DMS 273 (cell line): ENCODE data around the gene HAGH.

ENCODE experiments used
- DNase-seq: peaks from one replicate; lab custom pipeline; 2025; ENCODE audit not compliant: unreplicated experiment; lab: John Stamatoyannopoulos, UW

Gene HAGH

DNA sequence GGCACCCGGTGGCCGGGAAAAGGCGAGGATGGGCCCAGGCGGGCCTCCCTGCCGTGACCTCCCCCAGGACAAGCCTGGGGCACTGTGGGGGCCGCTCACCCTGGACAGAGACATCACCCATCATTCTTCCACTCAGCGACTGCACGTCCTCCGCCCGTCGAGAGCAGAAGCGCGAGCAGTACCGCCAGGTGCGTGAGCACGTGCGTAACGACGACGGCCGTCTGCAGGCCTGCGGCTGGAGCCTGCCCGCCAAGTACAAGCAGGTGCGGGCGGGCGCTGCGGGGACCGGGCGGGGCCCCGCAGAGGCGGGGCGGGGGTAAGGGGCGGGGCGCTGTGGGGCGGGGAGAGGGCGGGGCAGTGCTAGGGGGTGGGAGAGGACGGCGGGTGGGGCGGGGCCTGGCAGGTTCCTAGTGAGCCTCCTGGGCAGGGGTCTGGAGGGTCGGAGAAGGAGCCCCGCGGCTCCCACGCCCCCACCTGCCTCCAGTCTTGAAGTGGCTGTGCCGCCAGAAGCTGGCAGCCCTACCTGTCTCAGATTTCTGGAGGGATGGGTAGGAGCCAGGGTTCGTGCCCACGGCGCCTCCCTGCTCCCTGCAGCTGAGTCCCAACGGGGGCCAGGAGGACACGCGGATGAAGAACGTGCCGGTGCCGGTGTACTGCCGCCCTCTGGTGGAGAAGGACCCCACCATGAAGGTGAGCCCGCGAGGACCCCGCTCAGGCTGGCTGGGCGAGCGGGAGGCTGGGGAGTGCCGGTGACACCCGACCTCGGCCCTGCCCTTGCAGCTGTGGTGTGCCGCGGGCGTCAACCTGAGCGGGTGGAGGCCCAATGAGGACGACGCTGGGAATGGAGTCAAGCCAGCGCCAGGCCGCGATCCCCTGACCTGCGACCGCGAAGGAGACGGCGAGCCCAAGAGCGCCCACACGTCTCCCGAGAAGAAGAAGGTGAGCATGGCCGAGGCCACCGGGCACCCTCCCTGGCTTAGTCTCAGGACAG lies 62.8 kb downstream of the HAGH start:
- DNase-seq, result peak; percentile 55

GRCh38 chr16:1762879-1763520 lies 63.6 kb downstream of the HAGH start:
- no peak for DNase-seq

DNA sequence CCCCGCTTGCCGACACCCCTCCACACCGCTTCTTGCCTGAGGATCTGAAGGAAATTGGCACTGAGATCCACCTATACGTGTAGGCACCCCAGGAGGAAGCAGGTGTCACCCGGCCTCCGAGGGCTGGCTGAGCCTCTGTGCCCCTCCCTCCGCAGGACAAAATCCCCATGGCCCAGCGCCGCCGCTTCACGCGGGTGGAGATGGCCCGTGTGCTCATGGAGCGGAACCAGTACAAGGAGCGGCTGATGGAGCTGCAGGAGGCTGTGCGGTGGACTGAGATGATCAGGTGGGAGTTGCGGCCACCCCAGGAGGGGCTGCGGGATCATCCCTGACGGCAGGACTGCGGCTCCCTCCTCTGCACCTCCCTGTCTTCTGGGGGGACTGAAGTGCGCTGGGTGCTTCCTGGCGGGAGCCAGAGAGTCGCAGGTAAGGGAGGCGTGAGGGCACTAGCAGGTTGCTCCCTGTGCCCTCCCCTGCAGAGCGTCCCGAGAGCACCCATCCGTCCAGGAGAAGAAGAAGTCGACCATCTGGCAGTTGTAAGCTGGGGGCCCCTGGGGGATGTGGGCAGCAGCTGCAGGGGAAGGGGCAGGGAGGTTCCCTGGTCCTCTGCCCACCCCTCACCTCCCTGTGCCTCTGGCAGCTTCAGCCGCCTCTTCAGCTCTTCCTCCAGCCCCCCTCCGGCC lies 64.3 kb downstream of the HAGH start:
- DNase-seq, result no peak

- DNase-seq, result no peak
Measured at GRCh38 chr16:1761751-1762150, 64.9 kb downstream of the HAGH start.

- DNase-seq, result no peak
Measured at GRCh38 chr16:1760911-1761310, 65.7 kb downstream of the HAGH start.

DNA sequence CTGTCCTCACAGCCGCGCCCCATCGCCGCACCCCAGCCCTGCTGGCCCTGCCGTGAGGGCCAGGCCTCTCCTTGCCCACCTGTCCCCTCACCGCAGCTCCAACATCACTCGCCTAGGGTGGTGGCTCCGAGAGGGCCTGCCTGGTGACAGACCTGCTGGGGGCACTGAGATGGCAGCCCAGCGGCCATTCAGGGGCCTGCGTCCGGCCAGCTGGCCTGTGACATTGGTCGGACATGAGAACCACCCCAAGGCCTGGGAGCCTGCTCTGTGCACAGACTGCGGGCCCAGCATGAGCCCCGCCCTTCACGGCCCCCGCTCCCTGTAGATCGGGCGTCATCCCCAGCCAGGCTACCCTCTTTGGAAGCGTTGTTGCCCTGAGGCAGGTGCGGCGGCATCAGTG lies 67.1 kb downstream of the HAGH start:
- no peak for DNase-seq

GRCh38 chr16:1758923-1759322 lies 67.7 kb downstream of the HAGH start:
- no peak for DNase-seq

- no peak for DNase-seq
Measured at GRCh38 chr16:1757714-1758461, 68.7 kb downstream of the HAGH start.
